Neural progenitor cell (in vitro differentiated cells): ENCODE results near the gene MAP3K6.

Experiments
- EZH2 ChIP-seq: fragments of 200-600 bp; sonication (generic); IDR thresholded peaks from 2 replicates; pipeline ENCODE4 v1.6.1; 2017; ENCODE audit warnings: antibody characterized with exemption, mild to moderate bottlenecking, moderate library complexity
- EZH2phosphoT487 ChIP-seq: fragments of 200-600 bp; sonication (generic); IDR thresholded peaks from 2 replicates; pipeline ENCODE4 v1.6.1; 2017; ENCODE audit warnings: antibody characterized with exemption
- TF ChIP-seq, protein P1 (sequence below): fragments of 200-600 bp; sonication (generic); IDR thresholded peaks from 2 replicates; pipeline ENCODE4 v1.5.1; 2017; ENCODE audit warnings: antibody characterized with exemption, mild to moderate bottlenecking

- TF ChIP-seq, protein P1, sequence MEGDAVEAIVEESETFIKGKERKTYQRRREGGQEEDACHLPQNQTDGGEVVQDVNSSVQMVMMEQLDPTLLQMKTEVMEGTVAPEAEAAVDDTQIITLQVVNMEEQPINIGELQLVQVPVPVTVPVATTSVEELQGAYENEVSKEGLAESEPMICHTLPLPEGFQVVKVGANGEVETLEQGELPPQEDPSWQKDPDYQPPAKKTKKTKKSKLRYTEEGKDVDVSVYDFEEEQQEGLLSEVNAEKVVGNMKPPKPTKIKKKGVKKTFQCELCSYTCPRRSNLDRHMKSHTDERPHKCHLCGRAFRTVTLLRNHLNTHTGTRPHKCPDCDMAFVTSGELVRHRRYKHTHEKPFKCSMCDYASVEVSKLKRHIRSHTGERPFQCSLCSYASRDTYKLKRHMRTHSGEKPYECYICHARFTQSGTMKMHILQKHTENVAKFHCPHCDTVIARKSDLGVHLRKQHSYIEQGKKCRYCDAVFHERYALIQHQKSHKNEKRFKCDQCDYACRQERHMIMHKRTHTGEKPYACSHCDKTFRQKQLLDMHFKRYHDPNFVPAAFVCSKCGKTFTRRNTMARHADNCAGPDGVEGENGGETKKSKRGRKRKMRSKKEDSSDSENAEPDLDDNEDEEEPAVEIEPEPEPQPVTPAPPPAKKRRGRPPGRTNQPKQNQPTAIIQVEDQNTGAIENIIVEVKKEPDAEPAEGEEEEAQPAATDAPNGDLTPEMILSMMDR: peak; percentile 64
- no peak for TF ChIP-seq EZH2
- no peak for TF ChIP-seq EZH2phosphoT487
Observed at GRCh38 chr1:27392096-27392777, 25.5 kb upstream of the MAP3K6 start, which contains the start of gene GPR3.
